ENCODE data around the gene TLK1. TPM values are rescaled to one million over a fixed set of nuclear protein-coding genes. Genes with fewer than 3 reads are reported as not detected.

The TLK1 gene
- total RNA-seq, 2 donors from 2014 or later: 54.5 to 64.0 TPM

DNA sequence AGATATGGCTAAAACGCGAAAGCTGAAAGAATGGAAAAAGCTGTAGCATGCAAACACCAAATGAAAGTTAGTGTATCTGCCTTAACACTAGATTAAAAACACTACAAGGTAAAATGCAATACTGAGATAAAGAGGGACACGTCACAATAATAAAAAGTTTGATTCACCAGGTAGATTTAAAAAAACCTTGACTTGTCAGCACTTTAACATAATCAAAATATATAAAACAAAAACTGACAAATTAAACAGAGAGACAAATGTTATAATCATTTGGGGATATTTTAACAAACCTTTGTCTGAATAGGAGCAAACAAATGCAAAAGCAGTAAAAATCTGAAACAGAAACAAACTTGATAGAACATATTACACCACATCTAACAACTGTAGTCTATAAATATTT lies 18.3 kb downstream of the TLK1 start:
- Mint-ChIP-seq H3K9me3 (no peaks in the 10 kb centered on the region), H3K27ac (no peak overlapping the region), H3K36me3 (ENCODE audit: low read depth) (peaks cover 7% of the 10 kb centered on the region), H3K4me3 (peak overlapping the region; percentile 16), H3K27me3 (no peaks in the 10 kb centered on the region), H3K4me1 (peaks cover 46% of the 10 kb centered on the region)
- no peak for ATAC-seq (replicated peaks)

DNA sequence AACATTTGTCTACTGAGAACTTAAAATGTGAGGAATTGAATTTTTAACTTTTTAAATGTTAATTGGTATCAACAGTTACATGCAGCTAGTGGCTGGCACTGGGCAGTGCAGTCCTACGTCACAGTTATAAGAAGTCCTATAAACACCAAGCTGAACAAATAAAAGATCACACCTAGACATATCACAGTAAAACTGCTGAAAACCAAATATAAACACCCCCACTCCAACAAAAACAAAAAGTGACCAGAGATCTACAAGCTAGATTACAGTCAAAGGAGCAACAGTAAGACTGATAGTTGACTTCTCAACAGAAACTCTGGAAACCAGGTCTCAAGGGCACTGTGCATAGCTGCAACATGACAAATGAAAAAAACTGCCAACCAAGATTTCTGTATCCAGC lies 19.4 kb downstream of the TLK1 start:
- Mint-ChIP-seq H3K4me3 (peak overlapping the region; percentile 13), H3K27ac (no peak overlapping the region), H3K4me1 (peaks cover 40% of the 10 kb centered on the region), H3K36me3 (ENCODE audit: low read depth) (peaks cover 9% of the 10 kb centered on the region), H3K9me3 (no peaks in the 10 kb centered on the region), H3K27me3 (no peaks in the 10 kb centered on the region)
- peak; percentile 79 for ATAC-seq (replicated peaks)

DNA sequence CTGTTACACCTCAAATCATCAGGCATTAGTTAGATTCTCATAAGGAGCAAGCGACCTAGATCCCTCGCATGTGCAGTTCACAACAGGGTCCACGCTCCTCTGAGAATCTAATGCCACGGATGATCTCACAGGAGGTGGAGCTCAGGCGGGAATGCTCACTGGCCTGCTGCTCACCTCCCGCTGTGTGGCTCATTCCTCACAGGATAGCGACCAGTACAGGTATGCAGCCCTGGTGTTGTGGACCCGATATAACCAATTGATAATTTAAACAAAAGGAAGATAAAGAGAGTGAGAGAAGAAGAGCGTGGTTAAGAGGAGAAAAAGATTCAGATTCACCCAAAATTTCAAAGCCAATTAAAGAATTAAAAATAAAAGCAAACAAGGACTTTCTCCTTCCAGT lies 20.8 kb downstream of the TLK1 start:
- H3K4me3 Mint-ChIP-seq: peak overlapping the region; percentile 41
- H3K36me3 Mint-ChIP-seq (ENCODE audit: low read depth): peaks cover 9% of the 10 kb centered on the region
- H3K27ac Mint-ChIP-seq: no peak overlapping the region
- no peaks in the 10 kb centered on the region for H3K27me3 Mint-ChIP-seq
- H3K4me1 Mint-ChIP-seq: peaks cover 46% of the 10 kb centered on the region
- no peak for ATAC-seq (replicated peaks)
- no peaks in the 10 kb centered on the region for H3K9me3 Mint-ChIP-seq

DNA sequence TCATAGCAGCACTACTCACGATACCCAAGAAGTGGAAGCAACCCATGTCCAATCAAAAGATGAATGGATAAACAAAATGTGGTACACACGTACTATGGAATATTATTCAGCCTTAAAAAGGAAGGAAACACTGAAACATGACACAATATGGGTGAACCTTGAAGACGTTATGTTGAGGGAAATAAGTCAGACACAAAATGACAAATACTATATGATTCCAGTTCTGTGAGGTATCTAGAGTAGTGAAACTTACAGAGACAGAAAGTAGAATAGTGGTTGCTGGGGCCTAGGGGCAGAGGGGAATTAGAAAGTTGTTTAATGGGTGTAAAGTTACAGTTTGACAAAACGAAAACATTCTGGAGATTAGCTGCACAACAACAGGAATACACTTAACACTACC lies 24.7 kb downstream of the TLK1 start:
- peak; percentile 95 for ATAC-seq (replicated peaks)
- Mint-ChIP-seq H3K36me3 (ENCODE audit: low read depth) (peaks cover 12% of the 10 kb centered on the region), H3K4me3 (peak overlapping the region; percentile 65), H3K9me3 (no peaks in the 10 kb centered on the region), H3K4me1 (peaks cover 31% of the 10 kb centered on the region), H3K27me3 (no peaks in the 10 kb centered on the region), H3K27ac (peak overlapping the region; percentile 80)

DNA sequence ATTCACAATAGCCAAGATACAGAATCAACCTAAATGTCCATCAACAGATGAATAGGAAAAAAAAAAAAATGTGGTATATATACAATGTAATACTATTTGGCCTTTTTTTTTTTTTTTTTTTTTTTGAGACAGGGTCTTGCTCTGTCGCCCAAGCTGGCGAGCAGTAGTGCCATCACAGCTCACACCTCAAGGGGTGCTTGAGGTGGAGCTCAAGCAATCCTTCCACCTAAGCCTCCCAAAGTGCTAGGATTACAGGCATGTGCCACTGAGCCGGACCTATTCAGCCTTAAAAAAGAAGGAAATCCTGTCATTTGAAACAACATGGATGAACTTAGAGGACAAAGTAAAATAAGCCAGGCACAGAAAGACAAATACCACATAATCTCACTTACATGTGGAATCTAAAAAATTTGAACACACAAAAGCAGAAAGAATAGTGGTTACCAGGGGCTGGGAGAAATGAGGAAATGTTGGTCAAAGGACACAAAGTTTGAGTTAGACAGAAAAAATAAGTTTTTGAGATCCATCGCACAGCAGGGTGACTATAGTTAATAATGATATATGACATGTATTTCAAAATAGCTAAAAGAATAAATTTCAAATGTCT lies 26.0 kb downstream of the TLK1 start:
- no peak for ATAC-seq (replicated peaks)
- Mint-ChIP-seq H3K4me3 (no peak overlapping the region), H3K27ac (peak overlapping the region; percentile 73), H3K36me3 (ENCODE audit: low read depth) (peaks cover 12% of the 10 kb centered on the region), H3K4me1 (peaks cover 33% of the 10 kb centered on the region), H3K27me3 (no peaks in the 10 kb centered on the region), H3K9me3 (no peaks in the 10 kb centered on the region)

DNA sequence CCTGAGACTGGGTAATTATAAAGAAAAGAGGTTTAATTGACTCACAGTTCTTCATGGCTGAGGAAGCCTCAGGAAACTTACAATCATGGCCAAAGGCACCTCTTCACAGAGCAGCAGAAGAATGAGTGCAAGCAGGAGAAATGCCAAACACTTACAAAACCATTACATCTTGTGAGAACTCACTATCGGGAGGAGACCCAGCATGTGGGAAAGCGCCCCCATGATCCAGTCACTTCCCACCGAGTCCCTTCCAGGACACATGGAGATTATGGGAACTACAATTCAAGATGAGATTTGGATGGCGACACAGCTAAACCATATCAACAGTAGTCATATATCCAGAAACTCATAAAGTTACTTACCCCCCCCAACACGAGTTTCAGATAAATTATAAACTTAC lies 28.6 kb downstream of the TLK1 start:
- H3K4me1 Mint-ChIP-seq: peaks cover 37% of the 10 kb centered on the region
- H3K9me3 Mint-ChIP-seq: no peaks in the 10 kb centered on the region
- peaks cover 12% of the 10 kb centered on the region for H3K36me3 Mint-ChIP-seq (ENCODE audit: low read depth)
- no peaks in the 10 kb centered on the region for H3K27me3 Mint-ChIP-seq
- H3K4me3 Mint-ChIP-seq: no peak overlapping the region
- no peak for ATAC-seq (replicated peaks)
- no peak overlapping the region for H3K27ac Mint-ChIP-seq

DNA sequence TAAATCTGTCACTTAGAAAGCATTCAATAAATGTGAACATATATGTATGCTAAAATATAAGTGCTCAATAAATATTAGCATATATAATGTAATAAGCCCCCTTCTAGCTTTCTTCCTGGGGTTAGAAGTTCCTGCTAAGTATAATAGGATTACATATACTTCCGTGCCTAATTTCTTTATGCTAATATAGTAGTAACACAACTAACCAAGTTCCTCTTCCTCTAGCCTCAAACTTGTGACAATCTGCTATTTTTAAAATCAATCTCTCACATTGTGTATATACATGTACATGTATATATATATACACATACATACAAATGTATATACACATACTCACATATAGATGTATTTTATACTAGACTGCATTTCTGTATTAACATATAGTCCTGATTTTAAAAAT lies 32.2 kb downstream of the TLK1 start:
- Mint-ChIP-seq H3K4me3 (no peak overlapping the region), H3K27me3 (no peaks in the 10 kb centered on the region), H3K4me1 (peaks cover 23% of the 10 kb centered on the region), H3K9me3 (no peaks in the 10 kb centered on the region), H3K36me3 (ENCODE audit: low read depth) (peaks cover 6% of the 10 kb centered on the region), H3K27ac (no peak overlapping the region)
- ATAC-seq (replicated peaks): no peak

DNA sequence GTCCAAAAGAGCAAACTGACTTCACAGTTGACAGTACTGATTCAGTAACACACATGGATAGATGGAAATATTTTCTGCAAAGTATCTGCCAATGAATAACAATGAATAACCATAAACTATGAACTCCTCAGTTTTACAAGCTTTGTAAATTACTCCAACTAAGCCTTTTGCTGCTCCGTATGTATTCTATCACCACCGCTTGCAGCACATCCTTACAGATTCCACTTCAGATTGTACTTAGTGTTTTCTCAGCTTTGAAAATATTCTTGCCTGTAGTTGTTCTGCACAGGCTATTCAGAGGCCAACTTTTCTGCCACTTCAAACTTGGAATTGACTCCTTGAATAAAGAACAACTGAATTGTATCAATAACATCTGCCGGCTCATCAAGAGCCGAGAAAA lies 36.2 kb downstream of the TLK1 start:
- no peak for ATAC-seq (replicated peaks)
- H3K4me1 Mint-ChIP-seq: peaks cover 13% of the 10 kb centered on the region

DNA sequence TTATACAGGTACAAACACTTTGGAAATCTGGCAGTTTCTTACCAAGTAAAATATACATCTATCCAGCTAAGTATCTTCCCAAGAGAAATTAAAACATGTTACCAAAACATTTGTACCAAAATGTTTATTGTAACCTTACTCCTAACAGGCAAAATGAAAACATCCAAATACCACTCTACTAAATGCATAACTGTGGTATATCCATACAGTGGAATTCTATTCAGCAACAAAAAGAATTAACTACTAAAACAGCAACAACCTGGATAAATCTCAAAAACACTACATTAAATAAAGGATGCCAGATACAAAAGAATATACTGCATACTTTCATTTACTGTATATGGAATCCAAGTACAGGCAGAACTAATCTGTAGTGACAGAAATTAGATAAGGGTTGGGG lies 51.1 kb downstream of the TLK1 start:
- no peak overlapping the region for H3K4me3 Mint-ChIP-seq
- ATAC-seq (replicated peaks): no peak
- H3K4me1 Mint-ChIP-seq: peaks cover 41% of the 10 kb centered on the region
- peaks cover 58% of the 10 kb centered on the region for H3K36me3 Mint-ChIP-seq (ENCODE audit: low read depth)
- no peaks in the 10 kb centered on the region for H3K27me3 Mint-ChIP-seq
- peak overlapping the region; percentile 5 for H3K27ac Mint-ChIP-seq
- H3K9me3 Mint-ChIP-seq: no peaks in the 10 kb centered on the region

More for the DNA sequence above, 36.2 kb downstream of the TLK1 start:
- H3K9me3 Mint-ChIP-seq: no peaks in the 10 kb centered on the region
- H3K27me3 Mint-ChIP-seq: no peaks in the 10 kb centered on the region
- no peak overlapping the region for H3K27ac Mint-ChIP-seq
- H3K36me3 Mint-ChIP-seq (ENCODE audit: low read depth): no peaks in the 10 kb centered on the region
- no peak overlapping the region for H3K4me3 Mint-ChIP-seq

DNA sequence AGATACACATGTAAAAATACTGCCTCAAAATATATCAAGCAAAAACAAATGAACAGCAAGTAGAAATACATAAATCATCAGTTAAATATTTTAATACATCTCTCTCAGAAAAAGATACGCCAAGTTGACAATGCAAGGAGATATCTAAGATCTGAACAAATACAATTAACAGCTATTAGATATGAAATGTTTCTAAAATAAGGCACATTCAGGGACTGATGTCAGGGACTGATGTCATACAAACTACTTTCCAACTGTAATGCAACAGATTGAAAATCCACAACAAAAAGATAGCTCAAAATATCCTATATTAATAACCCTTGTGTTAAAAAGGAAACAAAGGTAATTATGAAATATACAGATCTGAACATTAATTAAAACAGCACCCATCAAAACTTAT lies 51.7 kb downstream of the TLK1 start:
- H3K27me3 Mint-ChIP-seq: no peaks in the 10 kb centered on the region
- peaks cover 57% of the 10 kb centered on the region for H3K36me3 Mint-ChIP-seq (ENCODE audit: low read depth)
- H3K4me3 Mint-ChIP-seq: no peak overlapping the region
- H3K9me3 Mint-ChIP-seq: no peaks in the 10 kb centered on the region
- peak overlapping the region; percentile 53 for H3K27ac Mint-ChIP-seq
- no peak for ATAC-seq (replicated peaks)
- peaks cover 44% of the 10 kb centered on the region for H3K4me1 Mint-ChIP-seq

DNA sequence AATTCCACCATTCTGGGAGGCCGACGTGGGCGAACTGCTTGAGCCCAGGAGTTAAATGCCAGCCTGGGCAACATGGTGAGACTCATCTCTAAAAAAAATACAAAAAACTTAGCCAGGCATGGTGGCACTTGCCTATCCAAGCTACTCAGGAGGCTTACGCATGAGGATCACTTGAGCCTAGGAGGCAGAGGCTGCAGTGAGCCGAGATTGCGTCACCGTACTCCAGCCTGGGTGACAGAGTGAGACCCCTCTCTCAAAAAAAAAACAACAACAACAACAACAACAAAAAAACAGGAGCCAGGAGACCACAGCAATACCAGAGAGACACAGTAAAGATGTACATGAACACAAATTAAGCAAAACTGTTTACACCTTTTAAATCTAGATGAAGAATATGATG lies 52.9 kb downstream of the TLK1 start:
- no peaks in the 10 kb centered on the region for H3K27me3 Mint-ChIP-seq
- H3K4me1 Mint-ChIP-seq: peaks cover 49% of the 10 kb centered on the region
- H3K4me3 Mint-ChIP-seq: no peak overlapping the region
- peaks cover 58% of the 10 kb centered on the region for H3K36me3 Mint-ChIP-seq (ENCODE audit: low read depth)
- no peak for ATAC-seq (replicated peaks)
- H3K27ac Mint-ChIP-seq: no peak overlapping the region
- H3K9me3 Mint-ChIP-seq: no peaks in the 10 kb centered on the region

DNA sequence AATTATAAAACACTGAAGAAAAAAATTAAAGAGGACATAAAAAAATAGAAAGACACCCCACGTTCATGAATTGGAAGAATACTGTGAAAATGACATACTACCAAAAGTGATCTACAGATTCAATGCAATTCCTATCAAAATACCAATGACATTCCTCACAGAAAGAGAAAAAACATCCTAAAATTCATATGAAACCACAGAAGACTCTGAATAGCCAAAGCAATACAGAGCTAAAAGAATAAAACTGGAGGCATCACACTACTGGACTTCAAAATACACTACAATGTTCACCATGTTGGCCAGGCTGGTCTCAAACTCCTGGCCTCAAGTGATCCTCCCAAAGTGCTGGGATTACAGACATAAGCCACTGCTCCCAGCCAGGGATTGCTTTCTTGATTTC lies 56.3 kb downstream of the TLK1 start:
- Mint-ChIP-seq H3K4me3 (no peak overlapping the region), H3K4me1 (peaks cover 31% of the 10 kb centered on the region), H3K27ac (no peak overlapping the region), H3K9me3 (no peaks in the 10 kb centered on the region), H3K27me3 (no peaks in the 10 kb centered on the region), H3K36me3 (ENCODE audit: low read depth) (peaks cover 60% of the 10 kb centered on the region)
- no peak for ATAC-seq (replicated peaks)

DNA sequence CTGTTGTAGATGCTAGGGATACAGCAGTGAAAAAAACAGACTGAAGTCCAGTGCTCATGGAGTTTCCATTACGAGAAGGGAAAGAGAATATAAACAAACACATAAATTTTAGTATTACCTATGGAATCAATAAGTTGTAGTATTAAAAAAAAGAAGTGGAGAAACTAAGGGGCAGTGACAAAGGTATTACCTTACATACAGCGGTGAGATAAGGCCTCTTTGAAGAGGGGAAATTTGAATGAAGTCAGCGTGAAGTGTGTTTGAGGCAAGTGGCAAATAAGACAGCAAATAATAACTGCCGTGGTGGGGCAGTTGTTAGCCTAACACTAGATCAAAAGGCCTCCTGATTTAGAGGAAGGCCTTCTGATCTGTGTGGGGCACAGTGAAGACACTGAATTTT lies 57.9 kb downstream of the TLK1 start:
- H3K36me3 Mint-ChIP-seq (ENCODE audit: low read depth): peaks cover 76% of the 10 kb centered on the region
- peak overlapping the region; percentile 1 for H3K27ac Mint-ChIP-seq
- peaks cover 6% of the 10 kb centered on the region for H3K9me3 Mint-ChIP-seq

DNA sequence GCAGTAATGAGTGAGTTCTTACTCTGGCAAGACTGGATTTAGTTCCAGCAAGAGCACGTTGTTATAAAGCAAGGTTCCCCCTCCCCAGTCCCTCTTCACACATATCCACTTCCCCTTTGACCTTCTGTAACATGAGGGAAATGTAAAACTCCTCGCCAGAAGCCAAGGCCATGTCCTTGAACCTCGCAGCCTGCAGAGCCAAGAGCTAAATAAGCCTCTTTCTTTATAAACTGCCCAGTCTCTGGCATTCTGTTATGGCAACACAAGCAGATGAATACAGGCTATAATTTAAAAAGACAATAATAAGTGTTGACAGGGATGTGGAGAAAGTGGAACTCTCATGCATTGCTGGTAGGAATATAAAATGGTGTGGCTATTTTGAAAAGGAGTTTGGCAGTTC lies 60.3 kb downstream of the TLK1 start:
- no peak for ATAC-seq (replicated peaks)
- no peak overlapping the region for H3K27ac Mint-ChIP-seq

More for the DNA sequence above, 57.9 kb downstream of the TLK1 start:
- H3K27me3 Mint-ChIP-seq: no peaks in the 10 kb centered on the region
- peaks cover 31% of the 10 kb centered on the region for H3K4me1 Mint-ChIP-seq
- no peak for ATAC-seq (replicated peaks)
- H3K4me3 Mint-ChIP-seq: no peak overlapping the region

DNA sequence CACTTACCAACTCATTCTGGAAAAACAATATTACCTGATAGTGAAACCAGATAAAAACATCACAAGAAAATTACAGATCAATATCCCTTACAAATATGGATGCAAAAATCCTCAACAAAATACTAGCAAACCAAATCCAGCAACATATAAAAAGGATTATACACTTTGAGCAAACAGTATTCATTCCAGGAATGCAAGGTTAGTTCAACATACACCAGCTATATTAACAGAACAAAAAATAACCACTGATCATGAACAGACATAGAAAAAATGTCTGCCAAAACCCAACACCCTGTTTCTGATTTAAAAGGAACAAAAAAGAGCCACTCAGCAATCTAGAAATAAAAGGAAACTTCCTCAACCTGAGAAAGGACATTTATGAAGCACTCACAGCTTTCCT lies 62.1 kb downstream of the TLK1 start:
- no peak overlapping the region for H3K27ac Mint-ChIP-seq
- ATAC-seq (replicated peaks): no peak
- H3K4me3 Mint-ChIP-seq: no peak overlapping the region
- H3K4me1 Mint-ChIP-seq: peaks cover 22% of the 10 kb centered on the region
- no peaks in the 10 kb centered on the region for H3K27me3 Mint-ChIP-seq
- peaks cover 11% of the 10 kb centered on the region for H3K9me3 Mint-ChIP-seq
- peaks cover 55% of the 10 kb centered on the region for H3K36me3 Mint-ChIP-seq (ENCODE audit: low read depth)

More for the DNA sequence above, 60.3 kb downstream of the TLK1 start:
- peaks cover 23% of the 10 kb centered on the region for H3K4me1 Mint-ChIP-seq
- H3K36me3 Mint-ChIP-seq (ENCODE audit: low read depth): peaks cover 72% of the 10 kb centered on the region
- no peaks in the 10 kb centered on the region for H3K27me3 Mint-ChIP-seq
- H3K4me3 Mint-ChIP-seq: no peak overlapping the region
- peaks cover 11% of the 10 kb centered on the region for H3K9me3 Mint-ChIP-seq

All from activated T-helper 17 cell treated with anti-CD3 and anti-CD28 coated beads, Interleukin-2, amount 50 U/mL, for 72 hours (primary cell).